ENCODE measurements around the gene C3orf38.

DNA sequence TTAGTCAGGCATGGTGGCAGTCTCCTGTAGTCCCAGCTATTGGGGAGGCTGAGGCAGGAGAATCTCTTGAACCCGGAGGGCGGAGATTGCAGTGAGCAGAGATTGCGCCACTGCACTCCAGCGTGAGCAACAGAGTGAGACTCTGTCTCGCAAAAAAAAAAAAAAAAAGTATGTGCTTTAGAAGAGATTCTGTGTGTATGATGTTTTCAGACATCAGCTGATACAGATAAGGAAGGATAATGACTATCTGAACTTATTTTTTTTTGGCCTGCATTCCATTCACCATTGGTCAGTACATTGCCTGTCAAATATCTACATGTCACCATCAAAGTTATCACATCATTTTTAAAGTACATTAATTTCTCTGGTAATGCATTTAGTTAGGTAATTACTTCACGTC lies 17.4 kb downstream of the C3orf38 start:
- TF ChIP-seq, protein P1, sequence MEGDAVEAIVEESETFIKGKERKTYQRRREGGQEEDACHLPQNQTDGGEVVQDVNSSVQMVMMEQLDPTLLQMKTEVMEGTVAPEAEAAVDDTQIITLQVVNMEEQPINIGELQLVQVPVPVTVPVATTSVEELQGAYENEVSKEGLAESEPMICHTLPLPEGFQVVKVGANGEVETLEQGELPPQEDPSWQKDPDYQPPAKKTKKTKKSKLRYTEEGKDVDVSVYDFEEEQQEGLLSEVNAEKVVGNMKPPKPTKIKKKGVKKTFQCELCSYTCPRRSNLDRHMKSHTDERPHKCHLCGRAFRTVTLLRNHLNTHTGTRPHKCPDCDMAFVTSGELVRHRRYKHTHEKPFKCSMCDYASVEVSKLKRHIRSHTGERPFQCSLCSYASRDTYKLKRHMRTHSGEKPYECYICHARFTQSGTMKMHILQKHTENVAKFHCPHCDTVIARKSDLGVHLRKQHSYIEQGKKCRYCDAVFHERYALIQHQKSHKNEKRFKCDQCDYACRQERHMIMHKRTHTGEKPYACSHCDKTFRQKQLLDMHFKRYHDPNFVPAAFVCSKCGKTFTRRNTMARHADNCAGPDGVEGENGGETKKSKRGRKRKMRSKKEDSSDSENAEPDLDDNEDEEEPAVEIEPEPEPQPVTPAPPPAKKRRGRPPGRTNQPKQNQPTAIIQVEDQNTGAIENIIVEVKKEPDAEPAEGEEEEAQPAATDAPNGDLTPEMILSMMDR (conservative IDR thresholded peaks at IDR 0.05) = no peak
- no peak for TF ChIP-seq EZH2 (IDR thresholded peaks at IDR 0.05; ENCODE audit: low read depth)
